Psoas muscle (tissue), 8 donors: ENCODE measurements around the gene ZBTB7C. TPM values are rescaled to one million over a fixed set of nuclear protein-coding genes. Genes with fewer than 3 reads are reported as not detected.
A peak's percentile ranks its signal among the peaks of the same experiment; 100 is the strongest.

Source experiments
- ATAC-seq, 4 donors: fragments of 200-7000 bp; cut with Tn5 transposase; one replicate each; pipeline ENCODE4 v1.9.1; 2020; ENCODE audit warnings: moderate library complexity in 3 of 4, mild to moderate bottlenecking in 2 of 4
- DNase-seq, 2 donors: peaks; one replicate each; pipeline ENCODE4 v3.0.0-alpha.2; 2020
- H3K27ac ChIP-seq: fragments of 200-600 bp; one replicate; pipeline ENCODE4 v1.8.0; 2022
- H3K27me3 ChIP-seq, 3 donors: fragments of 200-600 bp in 1 of 3; one replicate each; pipeline versions ENCODE4 v1.6.1 to v1.8.0; 2013 to 2022; ENCODE audit warnings: low read length in 2 of 3, mild to moderate bottlenecking in 2 of 3, moderate library complexity in 1 of 3; ENCODE audit not compliant: insufficient read depth in 3 of 3
- H3K36me3 ChIP-seq, 2 donors: fragments of 200-600 bp in 1 of 2; one replicate each; pipeline versions ENCODE4 v1.6.1 to v1.8.0; 2013 to 2022; ENCODE audit warnings: low read depth in 1 of 2, mild to moderate bottlenecking in 1 of 2, moderate library complexity in 1 of 2; ENCODE audit not compliant: insufficient read depth in 1 of 2
- H3K4me1 ChIP-seq: fragments of 200-600 bp; one replicate; pipeline ENCODE4 v1.8.0; 2022
- H3K4me3 ChIP-seq: fragments of 200-600 bp; one replicate; pipeline ENCODE4 v1.8.0; 2022; ENCODE audit warnings: mild to moderate bottlenecking
- H3K9me3 ChIP-seq: fragments of 200-600 bp; one replicate; pipeline ENCODE4 v1.8.0; 2022
- CTCF ChIP-seq: fragments of 200-600 bp; IDR thresholded peaks from one replicate; pipeline ENCODE4 v1.8.0; 2022; ENCODE audit warnings: antibody characterized with exemption
- WGBS, 3 donors: extraction: QIAGEN DNeasy Blood & Tissue Kit; methylation state at CpG; one replicate each; pipeline versions ENCODE4 v1.1.6 to v1.1.7; 2013; 5-methylcytosine and 5-hydroxymethylcytosine counted together
- intact Hi-C, 2 donors: fragments of 100-400 bp; cut with DNase I; formaldehyde crosslinking; loops; one replicate each; pipeline versions ENCODE4 v1.11.0 to v1.14.2; 2022
- polyA plus RNA-seq, 3 donors: library from polyadenylated mRNA; stranded (reverse); fragments of 200-250 nt; gene quantifications; one replicate each; pipeline ENCODE4 v1.2.3, GENCODE V29; 2013
- total RNA-seq, 4 donors: library from RNA; stranded (reverse); fragmentation: NEBNext Ultra II Directional in 2 of 4; extraction: Animal tissue kit (Norgen Biotek cat#: 25700) in 2 of 4; gene quantifications; one replicate each; pipeline versions ENCODE4 v1.2.1 to v1.2.4, GENCODE V29; 2021 to 2023
- donor health status: healthy with polysubstance abuse.
- donor health status: DM: no; HTN: no; CAD: no; lungs with moderate emphysema.
- donor health status: Bipolar disorder and iron deficiency.
- donor health status: healthy.
- donor health status: DM: yes; HTN: yes; CAD: no.
- donor health status: DM: no; HTN: no; CAD: no.
- donor health status: DM: no; HTN: no; CAD: no.
- donor health status: DM: yes; HTN: yes; CAD: no.

Gene ZBTB7C
- total and polyA plus RNA-seq, 7 donors: 0.34 to 2.9 (median 0.78) TPM

DNA sequence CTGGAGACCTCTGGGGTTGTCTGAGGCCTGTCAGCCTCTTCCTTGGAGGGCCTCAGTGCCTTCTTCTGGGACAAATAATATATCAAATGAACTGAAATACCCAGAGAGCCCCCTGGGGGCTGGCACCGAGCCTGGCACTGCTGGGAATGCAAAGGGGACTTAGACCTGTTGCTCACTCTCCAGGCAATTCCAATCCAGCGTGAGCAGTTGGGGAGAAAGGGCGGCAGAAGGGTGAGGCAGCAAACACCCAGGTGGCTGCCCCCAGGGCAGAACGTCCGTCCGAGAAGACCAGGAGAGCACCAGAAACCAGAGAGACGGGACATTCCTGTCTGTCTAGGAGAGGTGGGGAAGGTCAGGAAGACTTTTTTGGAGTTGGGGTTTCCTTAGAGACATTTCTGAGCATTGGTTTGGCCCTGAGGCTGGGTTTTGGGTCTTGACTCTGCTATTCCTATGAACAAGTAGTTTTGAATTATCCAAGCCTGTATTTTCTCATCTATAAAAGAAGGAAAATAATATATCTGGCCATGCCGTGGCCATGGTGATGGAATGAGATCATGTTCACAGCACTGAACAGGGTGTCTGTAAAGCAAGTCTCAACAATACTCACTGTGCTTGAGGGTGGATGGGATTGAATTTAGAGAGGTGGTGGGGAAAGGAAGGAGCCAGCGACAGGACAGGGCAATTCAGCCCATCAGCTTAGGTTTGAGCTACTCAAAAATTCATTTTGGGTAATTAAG is 44.3 kb upstream of the ZBTB7C start:
- Histone ChIP-seq H3K4me3 (no peak overlapping the region), H3K4me1 (no peaks in the 10 kb centered on the region), H3K27me3 (no peaks in the 10 kb centered on the region), H3K36me3 (no peaks in the 10 kb centered on the region), H3K9me3 (no peaks in the 10 kb centered on the region), H3K27ac (no peak overlapping the region)
- ATAC-seq (no peak), DNase-seq (no peak)
- intact Hi-C loops: no loop called here
- no peak for TF ChIP-seq CTCF
- WGBS, 3 donors: 85 to 92% (median 89%) methylated on average over 9 of the region's 9 CpGs

GRCh38 chr18:48452861-48453323 is 43.7 kb upstream of the ZBTB7C start:
- no peak for DNase-seq
- Histone ChIP-seq H3K27ac (no peak overlapping the region), H3K4me1 (no peaks in the 10 kb centered on the region), H3K36me3 (no peaks in the 10 kb centered on the region), H3K4me3 (no peak overlapping the region), H3K27me3 (no peaks in the 10 kb centered on the region), H3K9me3 (no peaks in the 10 kb centered on the region)
- ATAC-seq: peak in 1 of 4 donors; percentile 26
- intact Hi-C loops: no loop called here
- no peak for TF ChIP-seq CTCF
- WGBS, 3 donors: 76 to 89% (median 79%) methylated on average over 4 of the region's 4 CpGs

GRCh38 chr18:48450685-48451084 is 41.5 kb upstream of the ZBTB7C start:
- ATAC-seq: no peak
- Histone ChIP-seq H3K4me3 (no peak overlapping the region), H3K27ac (no peak overlapping the region), H3K27me3 (no peaks in the 10 kb centered on the region), H3K4me1 (peaks cover 4% of the 10 kb centered on the region), H3K9me3 (no peaks in the 10 kb centered on the region), H3K36me3 (no peaks in the 10 kb centered on the region)
- no peak for TF ChIP-seq CTCF
- DNase-seq: no peak
- 96 to 98% (median 96%) methylated on average over 2 of the region's 2 CpGs for WGBS, 3 donors
- intact Hi-C loops: no loop called here

- 27 to 33% (median 29%) methylated on average over 30 of the region's 30 CpGs for WGBS, 3 donors
- TF ChIP-seq CTCF: peak; percentile 86
- H3K4me3 ChIP-seq: no peak overlapping the region
- peaks cover 0 to 2% (median 0%) of the 10 kb centered on the region in 3 donors for H3K27me3 ChIP-seq
- H3K4me1 ChIP-seq: peaks cover 8% of the 10 kb centered on the region
- H3K9me3 ChIP-seq: no peaks in the 10 kb centered on the region
- DNase-seq (peak; percentile 88 to 91), ATAC-seq (peak; percentile 94 to 97 (median 94))
- no peak overlapping the region for H3K27ac ChIP-seq
- H3K36me3 ChIP-seq: no peaks in the 10 kb centered on the region
- intact Hi-C loops: loop anchor here (1.0 to 10.0 kb wide), 6 partner anchors 99 to 672 kb away; no protein-coding TSS in a partner anchor
These were observed 37.5 kb upstream of the ZBTB7C start for GRCh38 chr18:48446582-48447225.
